Liver (tissue), 9 donors: Measurements from ENCODE around the gene FBXW11. TPM values are rescaled to one million over a fixed set of nuclear protein-coding genes. Genes with fewer than 3 reads are reported as not detected.

ENCODE experiments used
- DNase-seq: peaks from one replicate; pipeline ENCODE4 v3.0.0-alpha.2; 2017; ENCODE audit warnings: low spot score
- H3K27ac ChIP-seq, 2 donors: one replicate each; pipeline ENCODE4 v1.7.0; 2013; ENCODE audit warnings: inconsistent platforms in 2 of 2, low read length in 2 of 2, control low read depth in 1 of 2, low read depth in 1 of 2, mild to moderate bottlenecking in 1 of 2
- H3K27me3 ChIP-seq, 4 donors: one replicate each; pipeline versions ENCODE4 v1.6.1 to v1.7.0; 2013; ENCODE audit warnings: low read length in 3 of 4, inconsistent platforms in 1 of 4, mild to moderate bottlenecking in 1 of 4, moderate library complexity in 1 of 4; ENCODE audit not compliant: control insufficient read depth in 4 of 4, insufficient read depth in 4 of 4
- H3K36me3 ChIP-seq, 4 donors: one replicate each; pipeline versions ENCODE4 v1.6.1 to v1.7.0; 2013; ENCODE audit warnings: low read length in 3 of 4, mild to moderate bottlenecking in 3 of 4, low read depth in 1 of 4, moderate library complexity in 1 of 4; ENCODE audit not compliant: control insufficient read depth in 4 of 4, insufficient read depth in 3 of 4
- H3K4me1 ChIP-seq, 4 donors: one replicate each; pipeline versions ENCODE4 v1.6.1 to v1.7.0; 2013; ENCODE audit warnings: low read length in 3 of 4, mild to moderate bottlenecking in 3 of 4, moderate library complexity in 1 of 4; ENCODE audit not compliant: control insufficient read depth in 4 of 4, insufficient read depth in 4 of 4
- H3K4me3 ChIP-seq, 3 donors: one replicate each; pipeline versions ENCODE4 v1.6.1 to v1.7.0; 2013; ENCODE audit warnings: low read length in 3 of 3, control low read depth in 1 of 3, low read depth in 1 of 3, mild to moderate bottlenecking in 1 of 3
- H3K9ac ChIP-seq, 2 donors: one replicate each; pipeline ENCODE4 v1.7.0; 2013; ENCODE audit warnings: low read length in 2 of 2, mild to moderate bottlenecking in 2 of 2, moderate library complexity in 2 of 2, control low read depth in 1 of 2, low read depth in 1 of 2
- H3K9me3 ChIP-seq, 4 donors: one replicate each; pipeline versions ENCODE4 v1.6.1 to v1.7.0; 2013; ENCODE audit warnings: low read length in 3 of 4; ENCODE audit not compliant: control insufficient read depth in 4 of 4
- EGR1 ChIP-seq, 2 donors: IDR thresholded peaks; 2 replicates each; pipeline ENCODE4 v1.6.1; 2016 to 2018; ENCODE audit warnings: antibody characterized with exemption in 2 of 2, low read depth in 2 of 2
- FOXA1 ChIP-seq: IDR thresholded peaks from 2 replicates; pipeline ENCODE4 v1.6.1; 2016; ENCODE audit warnings: antibody characterized with exemption
- FOXA2 ChIP-seq: IDR thresholded peaks from 2 replicates; pipeline ENCODE4 v1.6.1; 2016; ENCODE audit warnings: antibody characterized with exemption
- GABPA ChIP-seq, 2 donors: IDR thresholded peaks in 1 of 2; conservative IDR thresholded peaks in 1 of 2; 2 replicates each; pipeline ENCODE4 v1.6.1; 2016; ENCODE audit warnings: antibody characterized with exemption in 2 of 2, mild to moderate bottlenecking in 1 of 2, moderate library complexity in 1 of 2
- HNF4A ChIP-seq, 2 donors: conservative IDR thresholded peaks; 2 replicates each; pipeline ENCODE4 v1.6.1; 2016; ENCODE audit warnings: antibody characterized with exemption in 2 of 2, mild to moderate bottlenecking in 2 of 2
- HNF4G ChIP-seq: IDR thresholded peaks from 2 replicates; pipeline ENCODE4 v1.6.1; 2016; ENCODE audit warnings: antibody characterized with exemption
- JUND ChIP-seq, 2 donors: IDR thresholded peaks; 2 replicates each; pipeline ENCODE4 v1.6.1; 2016; ENCODE audit warnings: antibody characterized with exemption in 2 of 2
- MAX ChIP-seq: IDR thresholded peaks from 2 replicates; pipeline ENCODE4 v1.6.1; 2016; ENCODE audit warnings: antibody characterized with exemption
- NR2F2 ChIP-seq: IDR thresholded peaks from 2 replicates; pipeline ENCODE4 v1.6.1; 2016; ENCODE audit warnings: antibody characterized with exemption
- RAD21 ChIP-seq, 2 donors: IDR thresholded peaks; 2 replicates each; pipeline ENCODE4 v1.6.1; 2016; ENCODE audit warnings: antibody characterized with exemption in 2 of 2, mild to moderate bottlenecking in 2 of 2
- RXRA ChIP-seq, 2 donors: IDR thresholded peaks; 2 replicates each; pipeline ENCODE4 v1.6.1; 2017 to 2018; ENCODE audit warnings: antibody characterized with exemption in 2 of 2, mild to moderate bottlenecking in 1 of 2
- SP1 ChIP-seq: IDR thresholded peaks from 2 replicates; pipeline ENCODE4 v1.6.1; 2018; ENCODE audit warnings: antibody characterized with exemption, mild to moderate bottlenecking
- YY1 ChIP-seq: IDR thresholded peaks from 2 replicates; pipeline ENCODE4 v1.6.1; 2016; ENCODE audit warnings: antibody characterized with exemption, mild to moderate bottlenecking
- ZBTB33 ChIP-seq: IDR thresholded peaks from 2 replicates; pipeline ENCODE4 v1.6.1; 2016; ENCODE audit warnings: antibody characterized with exemption
- WGBS: extraction: QIAGEN DNeasy Blood & Tissue Kit; methylation state at CpG from one replicate; pipeline ENCODE4 v1.1.7; 2013; 5-methylcytosine and 5-hydroxymethylcytosine counted together
- polyA plus RNA-seq, 2 donors: library from polyadenylated mRNA; stranded (reverse) in 1 of 2; unstranded in 1 of 2; fragments of 200-250 nt in 1 of 2; fragments of >200 nt in 1 of 2; fragmentation: Nextera tagmentation in 1 of 2; extraction: Ambion mirVana in 1 of 2; gene quantifications; one replicate each; pipeline versions ENCODE4 v1.2.1 to v1.2.3, GENCODE V29; 2013 to 2015
- total RNA-seq, 2 donors: library from RNA; depleted of rRNA; stranded (reverse); fragments of >200 nt; gene quantifications; one replicate each; pipeline ENCODE4 v1.2.3, GENCODE V29; 2014
- TF ChIP-seq, protein P1 (sequence below): IDR thresholded peaks from 2 replicates; pipeline ENCODE4 v1.6.1; 2016; ENCODE audit warnings: antibody characterized with exemption, mild to moderate bottlenecking
- TF ChIP-seq, protein P2 (sequence below): IDR thresholded peaks from 2 replicates; pipeline ENCODE4 v1.6.1; 2016; ENCODE audit warnings: antibody characterized with exemption
- donor health status: healthy.
- donor health status: healthy.
- donor health status: healthy.
- donor health status: healthy.
- donor health status: healthy.

Gene FBXW11
- total and polyA plus RNA-seq, 4 donors = 11.2 to 37.5 (median 22.0) TPM

DNA sequence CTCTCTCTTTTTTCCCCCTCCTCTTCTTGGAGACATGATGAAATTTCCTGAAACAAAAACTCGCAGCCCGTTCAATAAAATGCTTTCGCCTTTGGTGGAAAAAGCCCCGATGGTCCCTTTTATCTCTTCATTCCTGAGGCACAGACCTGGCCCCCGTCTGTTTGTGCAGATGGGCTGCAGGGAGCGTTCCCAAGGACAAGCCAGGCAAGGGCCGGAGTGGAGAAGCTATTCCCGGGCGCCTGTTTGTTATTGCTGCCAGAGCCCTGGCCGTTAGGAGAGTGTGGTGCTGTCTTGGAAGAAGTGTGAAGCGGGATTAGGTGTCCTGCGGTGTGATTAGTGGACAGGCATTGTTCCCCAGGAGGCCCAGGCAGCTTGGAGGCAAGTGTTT is 149.0 kb downstream of the FBXW11 start:
- no peaks in the 10 kb centered on the region for H3K27me3 ChIP-seq
- H3K4me3 ChIP-seq = no peak overlapping the region
- WGBS = 82% methylated on average over 12 of the region's 12 CpGs
- no peaks in the 10 kb centered on the region for H3K4me1 ChIP-seq
- TF ChIP-seq HNF4A (conservative IDR thresholded peaks at IDR 0.05) (no peak), HNF4G (no peak), SP1 (no peak), RXRA (IDR thresholded peaks at IDR 0.05) (no peak), ZBTB33 (no peak), FOXA1 (no peak), MAX (no peak)
- H3K9me3 ChIP-seq = no peaks in the 10 kb centered on the region
- H3K36me3 ChIP-seq = peaks cover 0 to 2% (median under 1%) of the 10 kb centered on the region in 4 donors
- no peak overlapping the region for H3K27ac ChIP-seq
- no peak overlapping the region for H3K9ac ChIP-seq
- no peak for DNase-seq

DNA sequence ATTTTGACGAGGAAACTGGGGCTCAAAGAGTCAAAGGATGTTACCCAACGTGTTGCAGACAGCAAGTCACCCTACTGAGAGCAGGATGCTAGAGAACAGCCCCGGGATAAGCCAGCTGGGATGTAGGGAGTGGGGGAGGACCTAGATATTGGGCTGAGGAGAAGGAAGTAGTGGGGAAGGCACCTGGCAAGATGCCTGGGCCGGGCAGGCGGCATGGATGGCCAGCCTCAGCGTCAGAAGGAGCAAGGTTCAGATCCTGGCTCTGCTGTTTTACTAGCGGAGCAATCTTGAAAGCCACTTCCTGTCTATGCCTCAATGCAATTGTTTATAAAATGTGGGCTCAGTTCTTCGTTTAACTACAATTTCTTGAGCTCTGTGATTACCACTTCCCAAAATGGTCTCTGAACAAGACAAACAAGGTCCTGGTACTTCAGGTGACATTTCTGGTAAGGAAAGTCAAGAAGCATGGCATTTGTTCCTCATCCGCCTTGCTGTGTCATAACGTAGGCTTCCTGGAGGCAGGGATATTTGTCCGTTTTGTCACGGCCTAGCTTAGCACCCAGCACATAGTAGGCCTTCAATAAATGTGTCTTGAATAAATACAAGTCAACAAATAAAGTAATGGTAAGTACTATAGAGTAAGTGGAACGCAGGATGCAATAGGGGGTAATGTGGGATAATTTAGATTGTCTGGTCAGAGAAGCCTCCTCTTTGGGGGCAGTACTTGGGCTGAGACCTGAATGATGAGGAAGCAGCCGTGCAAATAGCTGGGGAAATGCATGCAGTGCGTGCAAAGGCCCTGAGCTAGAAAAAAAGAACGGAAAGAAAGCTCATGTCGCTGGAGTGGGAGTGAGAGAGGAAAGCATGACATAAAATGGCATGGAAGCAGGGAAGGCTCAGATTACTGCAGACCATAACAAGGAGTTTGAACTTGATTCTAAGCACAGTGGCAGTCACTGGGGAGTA is 150.4 kb downstream of the FBXW11 start:
- no peak for DNase-seq
- H3K9me3 ChIP-seq = no peaks in the 10 kb centered on the region
- no peaks in the 10 kb centered on the region for H3K27me3 ChIP-seq
- H3K27ac ChIP-seq = no peak overlapping the region
- H3K36me3 ChIP-seq = peaks cover 0 to 2% (median under 1%) of the 10 kb centered on the region in 4 donors
- H3K4me1 ChIP-seq = no peaks in the 10 kb centered on the region
- no peak overlapping the region for H3K4me3 ChIP-seq
- no peak for TF ChIP-seq JUND (IDR thresholded peaks at IDR 0.05)
- TF ChIP-seq YY1 = no peak
- TF ChIP-seq HNF4A (conservative IDR thresholded peaks at IDR 0.05) = no peak
- TF ChIP-seq FOXA2 = no peak
- TF ChIP-seq RXRA (IDR thresholded peaks at IDR 0.05) = no peak
- TF ChIP-seq ZBTB33 = no peak
- TF ChIP-seq SP1 = no peak
- TF ChIP-seq FOXA1 = no peak
- TF ChIP-seq, protein P1, sequence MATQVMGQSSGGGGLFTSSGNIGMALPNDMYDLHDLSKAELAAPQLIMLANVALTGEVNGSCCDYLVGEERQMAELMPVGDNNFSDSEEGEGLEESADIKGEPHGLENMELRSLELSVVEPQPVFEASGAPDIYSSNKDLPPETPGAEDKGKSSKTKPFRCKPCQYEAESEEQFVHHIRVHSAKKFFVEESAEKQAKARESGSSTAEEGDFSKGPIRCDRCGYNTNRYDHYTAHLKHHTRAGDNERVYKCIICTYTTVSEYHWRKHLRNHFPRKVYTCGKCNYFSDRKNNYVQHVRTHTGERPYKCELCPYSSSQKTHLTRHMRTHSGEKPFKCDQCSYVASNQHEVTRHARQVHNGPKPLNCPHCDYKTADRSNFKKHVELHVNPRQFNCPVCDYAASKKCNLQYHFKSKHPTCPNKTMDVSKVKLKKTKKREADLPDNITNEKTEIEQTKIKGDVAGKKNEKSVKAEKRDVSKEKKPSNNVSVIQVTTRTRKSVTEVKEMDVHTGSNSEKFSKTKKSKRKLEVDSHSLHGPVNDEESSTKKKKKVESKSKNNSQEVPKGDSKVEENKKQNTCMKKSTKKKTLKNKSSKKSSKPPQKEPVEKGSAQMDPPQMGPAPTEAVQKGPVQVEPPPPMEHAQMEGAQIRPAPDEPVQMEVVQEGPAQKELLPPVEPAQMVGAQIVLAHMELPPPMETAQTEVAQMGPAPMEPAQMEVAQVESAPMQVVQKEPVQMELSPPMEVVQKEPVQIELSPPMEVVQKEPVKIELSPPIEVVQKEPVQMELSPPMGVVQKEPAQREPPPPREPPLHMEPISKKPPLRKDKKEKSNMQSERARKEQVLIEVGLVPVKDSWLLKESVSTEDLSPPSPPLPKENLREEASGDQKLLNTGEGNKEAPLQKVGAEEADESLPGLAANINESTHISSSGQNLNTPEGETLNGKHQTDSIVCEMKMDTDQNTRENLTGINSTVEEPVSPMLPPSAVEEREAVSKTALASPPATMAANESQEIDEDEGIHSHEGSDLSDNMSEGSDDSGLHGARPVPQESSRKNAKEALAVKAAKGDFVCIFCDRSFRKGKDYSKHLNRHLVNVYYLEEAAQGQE = no peak
- no peak for TF ChIP-seq NR2F2
- TF ChIP-seq HNF4G = no peak
- TF ChIP-seq RAD21 (IDR thresholded peaks at IDR 0.05) = no peak
- no peak for TF ChIP-seq EGR1 (IDR thresholded peaks at IDR 0.05; ENCODE audit: low read depth in 2 of 2)
- no peak for TF ChIP-seq GABPA (IDR thresholded peaks at IDR 0.05 in 1 of 2, conservative IDR thresholded peaks at IDR 0.05 in 1 of 2)
- TF ChIP-seq, protein P2, sequence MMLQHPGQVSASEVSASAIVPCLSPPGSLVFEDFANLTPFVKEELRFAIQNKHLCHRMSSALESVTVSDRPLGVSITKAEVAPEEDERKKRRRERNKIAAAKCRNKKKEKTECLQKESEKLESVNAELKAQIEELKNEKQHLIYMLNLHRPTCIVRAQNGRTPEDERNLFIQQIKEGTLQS = no peak
- H3K9ac ChIP-seq = no peak overlapping the region
- 76% methylated on average over 17 of the region's 17 CpGs for WGBS
